Esophagus muscularis mucosa (tissue), 4 donors: ENCODE results near the gene MT1B. TPM values are rescaled to one million over a fixed set of nuclear protein-coding genes. Genes with fewer than 3 reads are reported as not detected.

ENCODE experiments used
- DNase-seq: peaks from one replicate; pipeline ENCODE4 v3.0.0-alpha.2; 2017; ENCODE audit errors: extremely low spot score
- H3K27ac ChIP-seq, 4 donors: fragments of 200-600 bp; sonication (generic); replicated peaks in 1 of 4; 1 replicate in 3 of 4; 2 replicates in 1 of 4; pipeline ENCODE4 v1.5.1; 2016 to 2019; ENCODE audit warnings: mild to moderate bottlenecking in 1 of 4
- H3K27me3 ChIP-seq, 4 donors: fragments of 200-600 bp; sonication (generic); one replicate each; pipeline versions ENCODE4 v1.5.1 to v1.6.0; 2016 to 2019
- H3K36me3 ChIP-seq, 4 donors: fragments of 200-600 bp; sonication (generic); one replicate each; pipeline ENCODE4 v1.5.1; 2016 to 2019
- H3K4me1 ChIP-seq, 4 donors: fragments of 200-600 bp; sonication (generic); one replicate each; pipeline ENCODE4 v1.5.1; 2016 to 2019
- H3K4me3 ChIP-seq, 4 donors: fragments of 200-600 bp; sonication (generic); 1 replicate in 2 of 4; 2 replicates in 2 of 4; pipeline ENCODE4 v1.5.1; 2016 to 2019; ENCODE audit warnings: mild to moderate bottlenecking in 4 of 4, moderate library complexity in 1 of 4
- H3K9me3 ChIP-seq, 4 donors: fragments of 200-600 bp; sonication (generic); 1 replicate in 3 of 4; 2 replicates in 1 of 4; pipeline ENCODE4 v1.5.1; 2016 to 2019
- EP300 ChIP-seq: sonication (generic); formaldehyde crosslinking; IDR thresholded peaks from one replicate; pipeline ENCODE4 v1.6.1; 2017; ENCODE audit warnings: antibody characterized with exemption
- POLR2A ChIP-seq: fragments of 450-650 bp; IDR thresholded peaks from one replicate; pipeline ENCODE4 v1.6.1; 2017; ENCODE audit warnings: antibody characterized with exemption, moderate library complexity, mild to moderate bottlenecking, low read depth
- POLR2AphosphoS5 ChIP-seq, 2 donors: sonication (generic); formaldehyde crosslinking; IDR thresholded peaks; one replicate each; pipeline ENCODE4 v1.6.1; 2017; ENCODE audit warnings: antibody characterized with exemption in 2 of 2
- WGBS: methylation state at CpG from one replicate; pipeline ENCODE4 v1.1.5; 2018; 5-methylcytosine and 5-hydroxymethylcytosine counted together
- intact Hi-C: fragments of 100-400 bp; cut with DNase I; formaldehyde crosslinking; loops from one replicate; pipeline ENCODE4 v1.15.1; 2023
- total RNA-seq, 4 donors: library from RNA; depleted of rRNA; stranded (reverse); fragments of >200 nt; gene quantifications; one replicate each; pipeline versions ENCODE4 v1.1.0 to v1.2.1, GENCODE V29; 2016
- TF ChIP-seq, protein P1 (sequence below), 3 experiments: fragments of 200-600 bp in 2 of 3; fragments of 450-650 bp in 1 of 3; sonication (generic) in 2 of 3; IDR thresholded peaks; one replicate each; pipeline ENCODE4 v1.5.1; 2017 to 2019; ENCODE audit warnings: antibody characterized with exemption in 3 of 3, mild to moderate bottlenecking in 2 of 3, moderate library complexity in 1 of 3

Gene MT1B
- total RNA-seq, 4 donors from 2014 or later: not detected

DNA sequence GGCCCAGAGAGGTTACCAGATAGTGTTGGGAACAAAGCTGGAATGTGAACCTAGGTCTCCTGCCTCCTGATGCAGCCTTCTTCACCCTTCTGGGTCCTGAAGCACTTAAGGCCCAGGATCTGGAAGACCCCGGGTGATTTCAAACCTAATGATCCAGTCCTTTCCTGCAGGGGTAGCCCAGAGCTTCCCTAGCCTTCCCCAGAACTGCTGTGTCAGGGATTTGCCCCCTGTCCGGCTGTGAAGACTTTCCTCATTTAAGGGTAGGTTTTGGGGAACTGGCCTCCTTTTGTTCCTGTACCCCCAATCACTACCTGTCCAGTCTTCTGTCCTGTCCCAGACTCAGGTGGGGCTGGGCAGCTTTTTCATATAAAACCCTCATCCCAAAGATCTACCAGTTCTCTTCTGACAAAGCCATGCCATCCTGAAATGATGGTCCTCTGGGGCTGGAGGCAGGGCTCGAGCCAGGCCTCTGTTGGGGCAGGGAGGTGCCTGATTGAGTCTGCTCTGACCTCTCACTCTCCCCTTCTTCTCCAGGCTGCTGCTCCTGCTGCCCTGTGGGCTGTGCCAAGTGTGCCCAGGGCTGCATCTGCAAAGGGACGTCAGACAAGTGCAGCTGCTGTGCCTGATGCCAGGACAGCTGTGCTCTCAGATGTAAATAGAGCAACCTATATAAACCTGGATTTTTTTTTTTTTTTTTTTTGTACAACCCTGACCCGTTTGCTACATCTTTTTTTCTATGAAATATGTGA lies 31.9 kb downstream of the MT1B start:
- intact Hi-C loops: loop anchor here (2.0 to 5.0 kb wide), 2 partner anchors 46 to 75 kb away; partner anchors contain the start of genes MT1A and MT2A
- Histone ChIP-seq H3K27me3 (no peaks in the 10 kb centered on the region), H3K27ac (peak overlapping the region; percentile 67 to 86 (median 84)), H3K4me1 (peaks cover 35 to 50% (median 42%) of the 10 kb centered on the region in 4 donors), H3K36me3 (no peaks in the 10 kb centered on the region), H3K9me3 (peaks cover 0 to 7% (median 6%) of the 10 kb centered on the region in 4 donors), H3K4me3 (peak overlapping the region; percentile 51 to 68 (median 62))
- no peak for DNase-seq
- TF ChIP-seq, protein P1, sequence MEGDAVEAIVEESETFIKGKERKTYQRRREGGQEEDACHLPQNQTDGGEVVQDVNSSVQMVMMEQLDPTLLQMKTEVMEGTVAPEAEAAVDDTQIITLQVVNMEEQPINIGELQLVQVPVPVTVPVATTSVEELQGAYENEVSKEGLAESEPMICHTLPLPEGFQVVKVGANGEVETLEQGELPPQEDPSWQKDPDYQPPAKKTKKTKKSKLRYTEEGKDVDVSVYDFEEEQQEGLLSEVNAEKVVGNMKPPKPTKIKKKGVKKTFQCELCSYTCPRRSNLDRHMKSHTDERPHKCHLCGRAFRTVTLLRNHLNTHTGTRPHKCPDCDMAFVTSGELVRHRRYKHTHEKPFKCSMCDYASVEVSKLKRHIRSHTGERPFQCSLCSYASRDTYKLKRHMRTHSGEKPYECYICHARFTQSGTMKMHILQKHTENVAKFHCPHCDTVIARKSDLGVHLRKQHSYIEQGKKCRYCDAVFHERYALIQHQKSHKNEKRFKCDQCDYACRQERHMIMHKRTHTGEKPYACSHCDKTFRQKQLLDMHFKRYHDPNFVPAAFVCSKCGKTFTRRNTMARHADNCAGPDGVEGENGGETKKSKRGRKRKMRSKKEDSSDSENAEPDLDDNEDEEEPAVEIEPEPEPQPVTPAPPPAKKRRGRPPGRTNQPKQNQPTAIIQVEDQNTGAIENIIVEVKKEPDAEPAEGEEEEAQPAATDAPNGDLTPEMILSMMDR (IDR thresholded peaks at IDR 0.05): no peak
- peak; percentile 23 for TF ChIP-seq POLR2A
- 67% methylated on average over 5 of the region's 5 CpGs for WGBS

DNA sequence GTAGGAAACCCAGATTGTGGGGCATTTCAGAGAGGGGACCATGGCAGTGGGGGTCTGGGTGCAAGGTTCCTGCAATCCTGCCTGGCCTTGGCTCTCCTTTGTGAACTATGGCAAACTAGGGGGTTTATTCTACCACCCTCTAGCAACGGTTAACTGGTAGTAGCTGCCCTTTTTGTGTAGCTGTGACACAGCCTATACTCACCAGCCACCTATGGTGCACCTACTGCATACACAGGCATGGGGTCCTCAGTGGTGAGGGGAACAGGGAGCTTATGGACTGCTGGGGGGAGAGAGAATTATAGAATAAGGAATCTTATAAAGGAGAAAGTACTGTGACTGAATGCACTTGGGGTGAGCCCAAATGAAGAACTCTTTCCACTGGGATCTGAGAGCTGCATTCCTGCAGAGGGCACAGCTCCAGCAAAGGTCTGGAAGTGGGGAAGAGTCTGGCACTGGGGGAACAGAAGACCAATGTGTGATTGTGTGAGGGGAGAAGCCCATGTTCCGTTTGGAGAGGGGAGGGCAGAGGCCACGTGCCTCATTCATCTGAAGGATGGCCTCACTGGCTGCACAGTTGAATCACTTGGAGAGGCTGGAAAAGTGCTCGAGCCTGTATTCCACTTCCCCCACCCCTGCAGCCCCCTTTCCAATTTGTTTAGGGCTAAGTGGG lies 32.7 kb downstream of the MT1B start:
- Histone ChIP-seq H3K4me3 (peak overlapping the region; percentile 51 to 68 (median 62)), H3K4me1 (peaks cover 35 to 50% (median 42%) of the 10 kb centered on the region in 4 donors), H3K9me3 (peaks cover 0 to 7% (median 6%) of the 10 kb centered on the region in 4 donors), H3K27me3 (no peaks in the 10 kb centered on the region), H3K27ac (peak overlapping the region; percentile 67 to 86 (median 84)), H3K36me3 (no peaks in the 10 kb centered on the region)
- DNase-seq: no peak
- WGBS: 61% methylated on average over 4 of the region's 4 CpGs
- intact Hi-C loops: loop anchor here (5.0 kb wide), 1 partner anchor 47 kb away; the partner anchor contains the start of gene MT1A
- TF ChIP-seq, protein P1 (IDR thresholded peaks at IDR 0.05): no peak
- TF ChIP-seq EP300 (no peak), POLR2AphosphoS5 (IDR thresholded peaks at IDR 0.05) (no peak), POLR2A (no peak)

DNA sequence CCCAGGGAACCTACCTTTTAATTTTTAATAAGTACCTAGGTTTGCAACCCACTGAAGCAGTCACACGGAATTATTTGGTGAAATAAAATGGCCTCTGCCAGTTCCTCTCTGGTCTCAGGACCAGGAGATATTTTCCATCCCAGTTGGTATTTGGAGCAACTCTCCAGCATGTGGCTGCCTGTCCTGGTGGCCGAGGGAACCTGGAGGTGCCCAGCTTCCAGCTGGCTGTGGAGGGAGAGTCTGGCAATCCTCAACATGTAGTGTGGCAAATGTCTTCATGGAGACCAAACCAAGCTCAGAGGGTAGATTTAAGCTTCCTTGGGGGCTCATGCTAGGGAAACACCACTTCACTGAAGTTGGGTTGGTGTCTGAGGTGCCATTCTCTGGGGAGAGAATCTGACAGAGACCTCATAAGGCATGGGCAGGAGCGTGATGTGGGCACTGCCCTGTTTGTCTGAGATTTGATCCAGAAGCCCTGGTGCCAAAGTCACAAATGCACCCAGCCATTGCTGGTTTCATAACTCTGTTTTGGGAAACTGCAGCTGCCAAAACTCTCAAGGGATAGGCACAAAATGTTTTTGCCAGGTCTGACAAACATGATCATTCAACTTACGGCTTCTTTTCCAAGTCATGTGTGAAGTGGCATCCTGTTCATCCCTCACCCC lies 33.4 kb downstream of the MT1B start:
- WGBS: 79% methylated on average over 3 of the region's 4 CpGs
- H3K4me1 ChIP-seq: peaks cover 35 to 50% (median 42%) of the 10 kb centered on the region in 4 donors
- no peaks in the 10 kb centered on the region for H3K27me3 ChIP-seq
- intact Hi-C loops: loop anchor here (5.0 kb wide), 1 partner anchor 48 kb away; the partner anchor contains the start of gene MT1A
- H3K27ac ChIP-seq: peak overlapping the region; percentile 67 to 86 (median 84)
- TF ChIP-seq POLR2A: peak; percentile 32
- no peak for TF ChIP-seq POLR2AphosphoS5 (IDR thresholded peaks at IDR 0.05)
- no peak for TF ChIP-seq EP300
- H3K36me3 ChIP-seq: no peaks in the 10 kb centered on the region
- DNase-seq: no peak
- H3K4me3 ChIP-seq: peak overlapping the region in 3 of 4 donors; percentile 51 to 68 (median 59)
- peaks cover 0 to 7% (median 6%) of the 10 kb centered on the region in 4 donors for H3K9me3 ChIP-seq

DNA sequence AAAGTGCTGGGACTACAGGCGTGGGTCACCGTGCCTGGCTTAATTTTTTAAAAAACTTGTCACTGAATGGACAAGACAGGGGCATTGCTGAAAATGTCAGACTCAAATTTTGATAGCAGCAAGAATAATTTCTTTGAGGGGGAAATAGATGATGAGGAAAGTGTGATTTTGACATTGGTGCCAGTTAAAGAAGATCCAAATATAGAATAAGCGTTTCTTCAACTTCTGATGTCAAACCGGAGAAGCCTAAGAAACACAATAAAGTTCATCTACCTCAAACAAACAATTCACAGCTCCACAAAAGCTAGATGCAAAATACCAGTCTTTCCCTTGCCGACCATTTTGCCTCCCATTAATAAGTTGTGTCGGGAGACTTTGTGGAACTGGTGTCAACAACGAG lies 35.1 kb downstream of the MT1B start:
- Histone ChIP-seq H3K27me3 (no peaks in the 10 kb centered on the region), H3K4me1 (peaks cover 18 to 41% (median 34%) of the 10 kb centered on the region in 4 donors), H3K4me3 (no peak overlapping the region), H3K27ac (no peak overlapping the region), H3K9me3 (peaks cover 0 to 7% (median 6%) of the 10 kb centered on the region in 4 donors), H3K36me3 (no peaks in the 10 kb centered on the region)
- TF ChIP-seq POLR2AphosphoS5 (IDR thresholded peaks at IDR 0.05): no peak
- no peak for TF ChIP-seq EP300
- TF ChIP-seq, protein P1 (IDR thresholded peaks at IDR 0.05): no peak
- TF ChIP-seq POLR2A: no peak
- 92% methylated on average over 7 of the region's 7 CpGs for WGBS
- intact Hi-C loops: no loop called here
- DNase-seq: no peak
